Endodermal cell (in vitro differentiated cells): ENCODE measurements around the gene IFNK. TPM values are rescaled to one million over a fixed set of nuclear protein-coding genes. Genes with fewer than 3 reads are reported as not detected.
"Not testable (repeated sequence)": the region's sequence is repeated elsewhere in the genome, so short reads cannot be mapped to it uniquely, and the experiment has no call there.

Experiments
- DNase-seq: peaks from one replicate; pipeline ENCODE4 v3.0.0-alpha.2; 2017
- H3K27ac ChIP-seq: 2 replicates; pipeline ENCODE4 v1.5.1; 2013; ENCODE audit warnings: mild to moderate bottlenecking, low read depth, low read length, moderate library complexity
- H3K27me3 ChIP-seq: 2 replicates; pipeline ENCODE4 v1.6.1; 2013; ENCODE audit warnings: mild to moderate bottlenecking, low read length, moderate library complexity; ENCODE audit not compliant: insufficient read depth, control insufficient read depth, poor library complexity, severe bottlenecking
- H3K36me3 ChIP-seq: 2 replicates; pipeline ENCODE4 v1.7.0; 2013; ENCODE audit warnings: mild to moderate bottlenecking, low read length, moderate library complexity; ENCODE audit not compliant: control insufficient read depth, insufficient read depth
- H3K4me1 ChIP-seq: one replicate; pipeline ENCODE4 v1.7.0; 2013; ENCODE audit warnings: low read length; ENCODE audit not compliant: control insufficient read depth, insufficient read depth
- H3K4me3 ChIP-seq: 2 replicates; pipeline ENCODE4 v1.5.1; 2013; ENCODE audit warnings: mild to moderate bottlenecking, low read length, moderate library complexity
- H3K9ac ChIP-seq: 2 replicates; pipeline ENCODE4 v1.6.1; 2013; ENCODE audit warnings: mild to moderate bottlenecking, low read length, moderate library complexity; ENCODE audit not compliant: poor library complexity, severe bottlenecking; ENCODE audit errors: extremely low read depth
- H3K9me3 ChIP-seq: 2 replicates; pipeline ENCODE4 v1.6.1; 2013; ENCODE audit warnings: mild to moderate bottlenecking, low read length, moderate library complexity; ENCODE audit not compliant: control insufficient read depth
- H3K27ac Mint-ChIP-seq: 2 replicates; pipeline ENCODE4 v1.8.0; 2020; ENCODE audit warnings: mixed read lengths
- H3K27me3 Mint-ChIP-seq: 2 replicates; pipeline ENCODE4 v1.8.0; 2021; ENCODE audit warnings: mild to moderate bottlenecking, mixed read lengths; ENCODE audit not compliant: insufficient read depth
- H3K36me3 Mint-ChIP-seq: 2 replicates; pipeline ENCODE4 v1.8.0; 2020; ENCODE audit warnings: low read depth, mixed read lengths
- H3K4me1 Mint-ChIP-seq: 2 replicates; pipeline ENCODE4 v1.8.0; 2020; ENCODE audit warnings: mixed read lengths
- H3K4me3 Mint-ChIP-seq: 2 replicates; pipeline ENCODE4 v1.8.0; 2020; ENCODE audit warnings: mild to moderate bottlenecking, moderate library complexity, mixed read lengths
- H3K9me3 Mint-ChIP-seq: 2 replicates; pipeline ENCODE4 v1.8.0; 2020; ENCODE audit warnings: mild to moderate bottlenecking, mixed read lengths
- WGBS, 2 experiments: methylation state at CpG; one replicate each; pipeline versions ENCODE4 v1.1.5 to v1.1.7; 2013; ENCODE audit warnings: missing lambda C conversion rate in 2 of 2, mixed read lengths in 1 of 2; ENCODE audit not compliant: insufficient coverage in 1 of 2, insufficient read length in 1 of 2; 5-methylcytosine and 5-hydroxymethylcytosine counted together
- total RNA-seq, 2 donors: library from RNA; stranded (reverse); fragmentation: NEBNext Ultra II Directional in 1 of 2; extraction: Animal tissue kit (Norgen Biotek cat#: 25700) in 1 of 2; gene quantifications; 2 replicates in 1 of 2; 3 replicates in 1 of 2; pipeline ENCODE4 v1.2.1, GENCODE V29; 2021
- TF ChIP-seq, protein P1 (sequence below): fragments of 200-600 bp; sonication (generic); conservative IDR thresholded peaks from 2 replicates; pipeline ENCODE4 v1.5.0; 2021; ENCODE audit warnings: antibody characterized with exemption, mild to moderate bottlenecking

Gene IFNK
- total RNA-seq, 2 donors from 2014 or later = not detected

DNA sequence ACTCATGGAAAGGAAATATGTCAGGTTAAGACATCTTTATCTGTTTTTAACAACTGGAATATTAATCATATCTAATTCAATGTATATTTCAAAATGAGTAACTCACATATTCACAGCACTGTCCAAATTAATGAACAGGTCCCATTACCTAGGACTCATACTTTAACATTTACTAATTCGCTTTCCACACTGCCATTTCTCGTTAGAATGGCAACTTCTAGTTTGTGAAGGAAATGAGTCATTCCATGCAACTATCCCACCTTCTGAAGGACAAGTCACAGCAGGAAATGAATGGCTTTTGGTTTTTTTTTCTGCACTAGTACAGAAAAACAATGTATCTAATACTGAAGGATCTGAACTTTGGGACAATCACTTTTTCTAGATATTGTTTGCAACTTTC, 24.6 kb upstream of the IFNK start:
- peaks cover 23% of the 10 kb centered on the region for H3K4me1 Mint-ChIP-seq

DNA sequence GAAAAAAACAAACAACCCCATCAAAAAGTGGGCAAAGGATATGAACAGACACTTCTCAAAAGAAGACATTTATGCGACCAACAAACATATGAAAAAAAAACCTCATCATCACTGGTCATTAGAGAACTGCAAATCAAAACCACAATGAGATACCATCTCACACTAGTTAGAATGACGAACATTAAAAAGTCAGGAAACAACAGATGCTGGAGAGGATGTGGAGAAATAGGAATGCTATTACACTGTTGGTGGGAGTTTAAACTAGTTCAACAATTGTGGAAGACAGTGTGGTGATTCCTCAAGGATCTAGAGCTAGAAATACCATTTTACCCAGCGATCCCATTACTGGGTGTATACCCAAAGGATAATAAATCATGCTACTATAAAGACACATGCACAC, 23.2 kb upstream of the IFNK start:
- not testable (repeated sequence) for H3K27me3 Mint-ChIP-seq, DNase-seq, H3K27ac ChIP-seq, H3K4me1 ChIP-seq, H3K36me3 Mint-ChIP-seq, H3K4me3 Mint-ChIP-seq, H3K9ac ChIP-seq, H3K27ac Mint-ChIP-seq, H3K9me3 Mint-ChIP-seq, H3K36me3 ChIP-seq, H3K9me3 ChIP-seq, H3K27me3 ChIP-seq, H3K4me3 ChIP-seq
- H3K4me1 Mint-ChIP-seq = peaks cover 17% of the 10 kb centered on the region
- WGBS, 2 experiments = 97% methylated on average over 3 of the region's 3 CpGs; no CpG with 5 or more reads in 1 of the 2 experiments

More for the DNA sequence above, 24.6 kb upstream of the IFNK start:
- Histone ChIP-seq H3K9me3 (no peaks in the 10 kb centered on the region), H3K4me3 (no peak overlapping the region), H3K9ac (no peak overlapping the region), H3K27ac (no peak overlapping the region), H3K36me3 (no peaks in the 10 kb centered on the region), H3K27me3 (no peaks in the 10 kb centered on the region), H3K4me1 (peaks cover 6% of the 10 kb centered on the region)
- Mint-ChIP-seq H3K36me3 (no peaks in the 10 kb centered on the region), H3K9me3 (peaks cover 7% of the 10 kb centered on the region), H3K27ac (no peak overlapping the region), H3K27me3 (no peaks in the 10 kb centered on the region), H3K4me3 (no peak overlapping the region)
- DNase-seq = no peak
- TF ChIP-seq, protein P1, sequence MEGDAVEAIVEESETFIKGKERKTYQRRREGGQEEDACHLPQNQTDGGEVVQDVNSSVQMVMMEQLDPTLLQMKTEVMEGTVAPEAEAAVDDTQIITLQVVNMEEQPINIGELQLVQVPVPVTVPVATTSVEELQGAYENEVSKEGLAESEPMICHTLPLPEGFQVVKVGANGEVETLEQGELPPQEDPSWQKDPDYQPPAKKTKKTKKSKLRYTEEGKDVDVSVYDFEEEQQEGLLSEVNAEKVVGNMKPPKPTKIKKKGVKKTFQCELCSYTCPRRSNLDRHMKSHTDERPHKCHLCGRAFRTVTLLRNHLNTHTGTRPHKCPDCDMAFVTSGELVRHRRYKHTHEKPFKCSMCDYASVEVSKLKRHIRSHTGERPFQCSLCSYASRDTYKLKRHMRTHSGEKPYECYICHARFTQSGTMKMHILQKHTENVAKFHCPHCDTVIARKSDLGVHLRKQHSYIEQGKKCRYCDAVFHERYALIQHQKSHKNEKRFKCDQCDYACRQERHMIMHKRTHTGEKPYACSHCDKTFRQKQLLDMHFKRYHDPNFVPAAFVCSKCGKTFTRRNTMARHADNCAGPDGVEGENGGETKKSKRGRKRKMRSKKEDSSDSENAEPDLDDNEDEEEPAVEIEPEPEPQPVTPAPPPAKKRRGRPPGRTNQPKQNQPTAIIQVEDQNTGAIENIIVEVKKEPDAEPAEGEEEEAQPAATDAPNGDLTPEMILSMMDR = no peak
- WGBS, 2 experiments = 50% methylated on average over 2 of the region's 2 CpGs; no CpG with 5 or more reads in 1 of the 2 experiments

DNA sequence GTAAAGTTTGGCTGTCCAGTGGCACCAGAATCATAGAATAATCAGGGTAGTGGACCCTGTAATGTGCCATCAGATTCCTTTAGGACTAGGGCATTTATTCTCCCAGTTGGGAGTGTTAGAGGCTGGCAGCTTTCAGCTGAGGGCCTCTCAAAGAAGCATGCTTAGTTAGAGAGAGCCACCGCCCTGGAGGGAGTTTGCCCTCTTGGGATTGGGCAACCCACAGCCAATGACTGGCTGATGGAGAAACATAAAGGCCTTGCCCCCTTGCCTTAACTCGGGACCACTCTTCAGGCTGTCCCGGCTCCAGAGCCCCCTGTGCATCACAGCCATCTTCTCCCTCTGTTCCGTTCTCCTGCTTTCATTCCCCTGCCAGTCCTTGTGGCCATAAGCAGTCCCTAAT, 20.5 kb upstream of the IFNK start:
- Histone ChIP-seq H3K36me3 (no peaks in the 10 kb centered on the region), H3K4me3 (no peak overlapping the region), H3K27me3 (no peaks in the 10 kb centered on the region), H3K27ac (no peak overlapping the region), H3K9ac (no peak overlapping the region), H3K4me1 (no peaks in the 10 kb centered on the region), H3K9me3 (no peaks in the 10 kb centered on the region)
- DNase-seq = no peak
- no peak overlapping the region for H3K4me3 Mint-ChIP-seq
- H3K36me3 Mint-ChIP-seq = peaks cover 3% of the 10 kb centered on the region
- 73 to 88% methylated on average over 2 to 4 of the region's 4 CpGs for WGBS, 2 experiments
- H3K9me3 Mint-ChIP-seq = peaks cover 2% of the 10 kb centered on the region
- TF ChIP-seq, protein P1 = no peak
- no peaks in the 10 kb centered on the region for H3K27me3 Mint-ChIP-seq
- H3K27ac Mint-ChIP-seq = no peak overlapping the region
- H3K4me1 Mint-ChIP-seq = no peaks in the 10 kb centered on the region

DNA sequence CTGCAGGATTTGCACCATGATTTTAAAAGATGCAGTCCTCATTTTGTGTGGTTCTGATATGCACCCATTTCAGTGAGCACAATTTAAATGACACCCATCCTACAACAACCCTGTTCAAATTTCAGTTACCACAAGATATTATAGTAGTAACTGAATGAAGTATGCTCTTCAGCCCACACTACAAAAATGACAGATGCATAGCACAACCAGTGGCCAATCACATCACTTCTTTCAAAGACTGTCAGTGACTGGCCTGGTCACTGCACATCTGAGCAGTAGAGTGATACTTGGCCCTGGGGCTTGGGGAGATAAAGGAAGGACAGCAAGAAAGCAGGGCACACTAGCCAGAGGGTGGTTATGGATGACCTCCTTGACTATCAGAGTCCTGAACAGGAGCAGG, 19.8 kb upstream of the IFNK start:
- TF ChIP-seq, protein P1 = no peak
- Mint-ChIP-seq H3K27ac (no peak overlapping the region), H3K27me3 (no peaks in the 10 kb centered on the region), H3K36me3 (peaks cover 3% of the 10 kb centered on the region), H3K9me3 (peaks cover 2% of the 10 kb centered on the region), H3K4me1 (no peaks in the 10 kb centered on the region), H3K4me3 (no peak overlapping the region)
- DNase-seq = no peak
- Histone ChIP-seq H3K27ac (no peak overlapping the region), H3K9me3 (no peaks in the 10 kb centered on the region), H3K27me3 (no peaks in the 10 kb centered on the region), H3K4me1 (no peaks in the 10 kb centered on the region), H3K36me3 (no peaks in the 10 kb centered on the region), H3K9ac (no peak overlapping the region), H3K4me3 (no peak overlapping the region)
